DMS 273 treated with DMSO at 0.1 percent for 48 hours (cell line): ENCODE data around the gene URM1.
A peak's percentile ranks its signal among the peaks of the same experiment; 100 is the strongest.

ENCODE experiments used
- DNase-seq: peaks from one replicate; lab custom pipeline; 2025; lab: John Stamatoyannopoulos, UW

The URM1 gene

GRCh38 chr9:128385496-128386460 lies 14.6 kb downstream of the URM1 start:
- DNase-seq = peak; percentile 20

GRCh38 chr9:128388150-128388549 lies 17.0 kb downstream of the URM1 start:
- no peak for DNase-seq

- DNase-seq = peak; percentile 34
Observed at GRCh38 chr9:128389395-128390149, 18.4 kb downstream of the URM1 start.

- DNase-seq = no peak
Observed at GRCh38 chr9:128390150-128390812, 19.1 kb downstream of the URM1 start.

GRCh38 chr9:128390813-128391711 lies 19.9 kb downstream of the URM1 start:
- no peak for DNase-seq

- no peak for DNase-seq
Observed at GRCh38 chr9:128391956-128392301, 20.8 kb downstream of the URM1 start.

- no peak for DNase-seq
Observed at GRCh38 chr9:128392302-128393144, 21.3 kb downstream of the URM1 start.

- DNase-seq = no peak
Observed at GRCh38 chr9:128393145-128393775, 22.1 kb downstream of the URM1 start.

- DNase-seq = no peak
Observed at GRCh38 chr9:128393970-128394369, 22.8 kb downstream of the URM1 start.

GRCh38 chr9:128394379-128395168 lies 23.4 kb downstream of the URM1 start:
- no peak for DNase-seq

- DNase-seq = no peak
Observed at GRCh38 chr9:128396970-128397613, 25.9 kb downstream of the URM1 start.

GRCh38 chr9:128397831-128398230 lies 26.7 kb downstream of the URM1 start:
- DNase-seq = no peak

GRCh38 chr9:128399861-128400260 lies 28.7 kb downstream of the URM1 start:
- DNase-seq = no peak

GRCh38 chr9:128404560-128404959 lies 33.4 kb downstream of the URM1 start:
- DNase-seq = no peak

GRCh38 chr9:128405077-128405779 lies 34.1 kb downstream of the URM1 start:
- no peak for DNase-seq

- no peak for DNase-seq
Observed at GRCh38 chr9:128405780-128406171, 34.6 kb downstream of the URM1 start.

- DNase-seq = no peak
Observed at GRCh38 chr9:128406848-128407391, 35.7 kb downstream of the URM1 start.

GRCh38 chr9:128408963-128409431 lies 37.8 kb downstream of the URM1 start:
- no peak for DNase-seq
